Adrenal gland (tissue), 5 donors: ENCODE measurements around the gene ERC1.

ENCODE experiments used
- POLR2A ChIP-seq, 2 donors: fragments of 450-650 bp; IDR thresholded peaks; one replicate each; pipeline ENCODE4 v1.6.1; 2017; ENCODE audit warnings: antibody characterized with exemption in 2 of 2, mild to moderate bottlenecking in 2 of 2, moderate library complexity in 1 of 2
- TF ChIP-seq, protein P1 (sequence below), 6 experiments: fragments of 450-650 bp in 4 of 6; fragments of 200-600 bp in 2 of 6; sonication (generic) in 1 of 6; IDR thresholded peaks; 1 replicate in 5 of 6; 2 replicates in 1 of 6; pipeline versions ENCODE4 v1.5.1 to v1.8.0; 2016 to 2021; ENCODE audit warnings: antibody characterized with exemption in 6 of 6, mild to moderate bottlenecking in 2 of 6, moderate library complexity in 1 of 6
- donor health status: DM: no; HTN: no; CAD: no.

DNA sequence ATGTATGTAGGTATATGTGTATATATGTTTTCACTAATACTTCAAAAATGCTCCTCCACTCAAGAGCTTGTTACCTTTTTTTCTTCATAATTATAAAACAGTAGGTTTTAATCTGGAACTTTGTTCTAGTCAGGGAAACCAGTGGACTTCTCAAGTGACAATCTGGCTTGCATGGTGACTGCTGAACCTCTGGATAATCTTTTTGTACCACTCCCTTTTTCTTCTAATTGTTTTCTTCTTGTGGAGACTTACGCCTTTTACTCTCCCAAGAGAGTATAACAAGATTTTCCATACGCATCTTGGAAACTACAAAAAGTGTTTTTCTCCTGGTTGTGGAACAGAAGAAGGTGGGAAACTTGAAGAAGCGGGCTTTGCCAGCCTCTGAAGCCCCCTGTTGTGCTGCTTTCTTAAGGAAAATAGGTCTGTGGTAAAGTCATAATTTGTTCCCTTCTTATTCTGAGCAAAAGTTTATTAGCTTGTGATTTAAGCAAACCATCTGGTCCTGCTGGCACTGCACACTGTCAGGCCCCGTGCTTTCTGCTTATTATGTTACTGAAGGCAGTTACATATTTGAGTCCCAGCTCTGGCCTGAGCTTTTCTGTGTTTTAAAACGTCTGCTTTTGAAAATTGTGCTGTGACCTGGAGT lies 291.8 kb downstream of the ERC1 start:
- TF ChIP-seq, protein P1, sequence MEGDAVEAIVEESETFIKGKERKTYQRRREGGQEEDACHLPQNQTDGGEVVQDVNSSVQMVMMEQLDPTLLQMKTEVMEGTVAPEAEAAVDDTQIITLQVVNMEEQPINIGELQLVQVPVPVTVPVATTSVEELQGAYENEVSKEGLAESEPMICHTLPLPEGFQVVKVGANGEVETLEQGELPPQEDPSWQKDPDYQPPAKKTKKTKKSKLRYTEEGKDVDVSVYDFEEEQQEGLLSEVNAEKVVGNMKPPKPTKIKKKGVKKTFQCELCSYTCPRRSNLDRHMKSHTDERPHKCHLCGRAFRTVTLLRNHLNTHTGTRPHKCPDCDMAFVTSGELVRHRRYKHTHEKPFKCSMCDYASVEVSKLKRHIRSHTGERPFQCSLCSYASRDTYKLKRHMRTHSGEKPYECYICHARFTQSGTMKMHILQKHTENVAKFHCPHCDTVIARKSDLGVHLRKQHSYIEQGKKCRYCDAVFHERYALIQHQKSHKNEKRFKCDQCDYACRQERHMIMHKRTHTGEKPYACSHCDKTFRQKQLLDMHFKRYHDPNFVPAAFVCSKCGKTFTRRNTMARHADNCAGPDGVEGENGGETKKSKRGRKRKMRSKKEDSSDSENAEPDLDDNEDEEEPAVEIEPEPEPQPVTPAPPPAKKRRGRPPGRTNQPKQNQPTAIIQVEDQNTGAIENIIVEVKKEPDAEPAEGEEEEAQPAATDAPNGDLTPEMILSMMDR (IDR thresholded peaks at IDR 0.05): no peak
- TF ChIP-seq POLR2A (IDR thresholded peaks at IDR 0.05): no peak
